GM11168 (cell line): ENCODE results near the gene RUSC1.
"Not testable (repeated sequence)": the region's sequence is repeated elsewhere in the genome, so short reads cannot be mapped to it uniquely, and the experiment has no call there.

Experiments
- in situ Hi-C: fragments of 300-500 bp; cut with MboI; formaldehyde crosslinking; loops from one replicate; pipeline ENCODE4 v1.12.0; 2022; ENCODE audit warnings: low sequenced_read_pairs; ENCODE audit not compliant: unreplicated experiment

RUSC1 gene

DNA sequence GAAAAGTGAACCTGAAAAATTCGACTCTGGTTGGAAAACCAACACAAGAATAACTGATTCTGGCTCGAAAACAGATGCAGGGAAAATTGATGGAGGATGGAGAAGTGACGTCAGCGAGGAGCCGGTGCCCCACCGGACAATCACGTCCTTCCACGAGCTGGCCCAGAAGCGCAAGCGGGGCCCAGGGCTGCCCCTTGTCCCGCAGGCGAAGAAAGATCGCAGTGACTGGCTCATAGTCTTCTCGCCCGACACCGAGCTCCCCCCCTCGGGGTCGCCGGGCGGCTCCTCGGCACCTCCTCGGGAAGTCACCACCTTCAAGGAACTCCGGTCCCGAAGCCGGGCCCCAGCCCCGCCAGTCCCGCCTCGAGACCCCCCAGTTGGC, 1.9 kb downstream of the RUSC1 start:
- in situ Hi-C loops, result no loop called here

DNA sequence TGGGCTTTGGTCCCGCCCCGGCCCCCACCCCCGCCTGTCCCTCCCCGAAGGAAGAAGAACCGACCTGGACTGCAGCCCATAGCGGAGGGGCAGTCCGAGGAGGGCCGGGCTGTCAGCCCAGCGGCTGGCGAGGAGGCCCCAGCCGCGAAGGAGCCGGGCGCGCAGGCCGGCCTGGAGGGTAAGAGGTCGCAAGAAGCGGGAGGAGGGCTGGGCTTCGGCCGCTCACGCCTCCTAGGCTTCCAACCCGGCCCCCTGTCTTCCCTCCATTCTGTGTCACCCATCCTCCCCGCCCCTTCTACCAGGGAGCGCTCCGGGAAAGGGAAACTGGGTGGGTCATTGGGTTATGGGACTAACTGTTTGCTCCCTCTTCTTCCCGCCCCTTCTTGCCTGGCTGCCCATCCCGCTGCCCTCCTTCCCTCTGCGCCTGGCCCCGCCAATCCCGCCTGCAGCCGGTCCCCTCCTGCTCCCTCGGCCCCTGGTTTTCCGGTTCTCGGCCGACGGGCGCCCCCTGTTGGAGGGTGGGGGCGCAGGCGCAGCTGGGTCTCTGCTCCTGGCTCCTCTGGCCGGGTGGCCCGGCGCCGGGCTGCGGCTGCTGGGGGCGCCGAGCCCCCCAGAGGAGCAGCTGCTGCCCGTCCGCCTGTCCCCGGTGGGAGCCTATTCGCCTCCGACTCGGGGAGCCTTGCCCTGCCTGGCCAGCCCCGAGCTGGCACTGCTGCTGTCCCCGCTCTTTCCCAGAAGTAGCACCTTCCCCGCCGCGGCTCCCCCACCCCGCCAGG, 2.4 kb downstream of the RUSC1 start:
- in situ Hi-C loops, result no loop called here

DNA sequence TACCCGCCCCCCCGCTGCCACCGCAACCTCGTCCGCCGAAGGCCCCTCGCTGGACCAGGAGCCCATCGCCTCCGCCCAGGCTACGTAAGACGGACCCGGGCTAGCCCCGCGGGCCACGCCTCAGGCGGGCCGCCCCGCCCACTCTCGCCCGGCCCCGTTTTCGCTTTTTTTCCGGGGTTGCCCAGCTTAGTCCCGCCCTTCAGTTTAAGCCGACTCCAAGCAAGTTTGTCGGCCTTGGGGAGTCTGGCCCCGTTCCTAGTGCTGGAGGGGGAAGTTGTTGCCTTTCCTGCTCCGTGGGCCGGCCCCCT, 3.0 kb downstream of the RUSC1 start:
- in situ Hi-C loops, result no loop called here

DNA sequence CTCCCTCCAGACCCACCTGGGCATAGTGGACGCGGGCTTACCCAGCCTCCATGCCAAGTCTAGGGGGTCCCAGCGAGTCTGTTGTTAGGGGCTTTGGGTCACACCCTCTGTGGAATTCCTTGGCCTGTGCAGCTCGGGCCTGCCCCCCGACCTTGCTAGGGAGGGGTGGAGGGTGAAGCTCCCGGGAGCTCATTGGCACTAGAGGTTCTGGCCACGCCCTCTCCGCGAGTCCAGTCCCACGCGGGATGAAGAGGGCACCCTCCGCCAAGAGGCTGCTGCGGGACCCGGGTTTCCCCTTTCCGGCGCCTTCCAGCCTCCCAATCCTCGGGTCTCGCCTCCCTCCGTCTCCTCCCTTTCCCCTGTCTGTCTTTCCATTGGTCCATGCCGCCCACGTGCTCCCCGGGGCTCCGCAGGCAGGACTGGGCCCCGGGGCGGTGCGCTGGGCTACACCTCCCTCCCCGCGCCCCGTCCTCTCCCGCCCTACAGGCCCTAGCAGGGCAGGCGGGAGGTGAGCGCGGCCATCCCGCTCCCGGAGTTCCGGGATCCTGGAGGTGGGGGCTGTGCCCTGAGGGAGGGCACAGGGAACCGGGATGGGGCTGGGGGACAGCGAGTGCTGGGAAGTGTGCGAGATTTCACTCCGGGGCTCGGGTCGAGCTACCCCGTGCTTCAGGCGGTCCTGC, 3.5 kb downstream of the RUSC1 start:
- in situ Hi-C loops, result no loop called here

DNA sequence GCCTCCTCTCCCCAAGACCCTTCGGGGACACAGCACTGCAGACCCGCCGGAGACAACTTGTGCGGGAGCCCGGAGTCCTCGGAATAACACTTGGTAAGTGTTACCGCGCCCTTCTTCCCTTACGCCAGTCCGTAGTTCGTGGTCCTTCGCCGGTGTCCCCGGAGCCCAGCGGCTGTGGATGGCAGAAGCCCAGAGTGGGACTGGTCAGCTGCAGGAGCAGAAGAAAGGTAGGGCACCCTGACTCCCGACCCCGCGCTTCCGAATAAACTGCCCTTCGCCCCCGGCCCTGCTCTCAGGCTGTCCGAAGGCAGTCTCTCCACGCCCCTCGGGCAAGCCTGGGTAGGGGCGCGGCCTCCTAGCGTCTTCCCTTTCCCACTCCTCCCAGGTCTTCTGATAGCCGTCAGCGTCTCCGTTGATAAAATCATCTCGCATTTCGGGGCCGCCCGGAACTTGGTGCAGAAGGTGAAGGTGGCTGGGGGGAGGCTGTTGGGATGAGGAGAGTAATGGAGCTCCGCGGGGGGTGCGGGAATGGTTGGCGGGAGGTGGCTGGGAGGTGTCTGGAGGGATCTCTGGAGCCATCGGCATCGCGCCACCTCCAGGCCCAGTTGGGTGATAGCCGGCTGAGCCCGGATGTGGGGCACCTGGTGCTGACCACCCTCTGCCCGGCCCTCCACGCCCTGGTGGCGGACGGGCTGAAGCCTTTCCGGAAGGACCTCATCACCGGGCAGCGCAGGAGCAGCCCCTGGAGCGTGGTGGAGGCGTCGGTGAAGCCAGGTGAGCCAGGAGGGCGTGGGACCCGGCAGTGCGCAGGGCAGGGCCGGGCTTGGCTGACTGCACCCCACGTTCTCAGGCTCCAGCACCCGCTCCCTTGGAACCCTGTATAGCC, 4.3 kb downstream of the RUSC1 start:
- in situ Hi-C loops, result no loop called here

DNA sequence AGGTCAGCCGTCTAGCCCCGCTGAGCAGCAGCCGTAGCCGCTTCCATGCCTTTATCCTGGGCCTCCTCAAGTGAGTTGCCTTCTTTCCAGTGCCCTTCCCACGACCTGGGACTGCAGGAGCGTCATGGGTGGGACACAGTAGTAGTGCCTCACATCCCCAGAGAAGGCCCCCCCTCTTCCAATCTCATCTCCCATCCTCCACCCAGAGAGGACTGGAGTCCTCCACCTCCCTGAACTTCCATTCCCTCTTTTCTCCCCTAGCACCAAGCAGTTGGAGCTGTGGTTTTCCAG, 4.9 kb downstream of the RUSC1 start:
- in situ Hi-C loops, result no loop called here

DNA sequence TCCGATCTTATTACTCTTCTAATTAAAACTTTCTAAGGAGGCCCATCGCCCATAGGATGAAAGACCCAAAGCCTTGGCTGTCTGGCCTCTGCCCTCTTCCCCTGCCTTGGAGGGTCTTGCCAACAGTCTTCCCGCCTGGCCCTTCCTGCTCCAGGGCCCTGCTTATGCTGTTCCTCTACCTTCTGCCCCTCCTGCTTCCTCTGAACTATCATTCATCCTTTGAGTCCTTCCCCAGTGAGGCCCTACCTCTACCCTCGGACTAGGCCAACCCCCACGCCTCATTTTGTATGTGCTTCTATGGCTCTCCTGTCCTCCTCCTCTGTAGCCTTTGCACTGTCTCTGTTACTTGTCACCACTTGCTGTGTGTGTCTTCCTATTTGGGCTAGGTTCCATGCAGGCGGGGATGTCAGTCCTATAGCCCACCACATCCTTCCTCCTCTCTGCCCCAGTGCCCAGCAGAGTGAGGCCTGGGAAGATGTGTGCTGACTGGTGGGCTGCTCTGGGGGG, 5.4 kb downstream of the RUSC1 start:
- in situ Hi-C loops, result no loop called here

DNA sequence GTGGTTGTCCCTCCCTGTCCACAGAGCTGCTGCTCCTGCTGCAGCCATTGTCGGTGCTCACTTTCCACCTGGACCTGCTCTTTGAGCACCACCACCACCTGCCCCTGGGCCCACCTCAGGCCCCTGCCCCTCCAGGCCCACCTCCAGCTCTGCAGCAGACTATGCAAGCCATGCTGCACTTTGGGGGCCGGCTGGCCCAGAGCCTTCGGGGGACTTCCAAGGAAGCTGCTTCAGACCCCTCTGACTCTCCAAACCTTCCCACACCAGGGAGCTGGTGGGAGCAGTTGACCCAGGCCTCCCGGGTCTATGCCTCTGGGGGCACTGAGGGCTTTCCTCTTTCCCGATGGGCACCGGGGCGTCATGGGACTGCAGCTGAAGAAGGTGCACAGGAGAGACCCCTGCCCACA, 5.9 kb downstream of the RUSC1 start:
- in situ Hi-C loops, result no loop called here

DNA sequence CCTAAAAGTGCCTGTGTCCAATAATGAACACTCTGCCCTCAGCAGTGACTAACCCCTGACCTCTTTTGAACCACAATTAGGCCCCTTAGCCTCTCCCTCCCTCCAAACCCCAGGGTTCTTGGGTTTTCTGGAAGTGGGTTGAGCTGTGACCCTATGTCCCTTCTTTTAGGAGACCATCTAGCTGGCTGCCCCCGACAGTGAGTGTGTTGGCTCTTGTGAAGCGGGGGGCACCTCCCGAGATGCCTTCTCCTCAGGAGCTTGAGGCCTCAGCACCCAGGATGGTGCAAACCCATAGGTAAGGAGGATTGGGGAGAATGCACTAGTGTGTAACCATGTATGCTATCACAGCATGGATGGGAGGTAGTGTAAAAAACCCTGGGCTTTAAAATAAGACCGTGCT, 7.3 kb downstream of the RUSC1 start:
- in situ Hi-C loops, result no loop called here

DNA sequence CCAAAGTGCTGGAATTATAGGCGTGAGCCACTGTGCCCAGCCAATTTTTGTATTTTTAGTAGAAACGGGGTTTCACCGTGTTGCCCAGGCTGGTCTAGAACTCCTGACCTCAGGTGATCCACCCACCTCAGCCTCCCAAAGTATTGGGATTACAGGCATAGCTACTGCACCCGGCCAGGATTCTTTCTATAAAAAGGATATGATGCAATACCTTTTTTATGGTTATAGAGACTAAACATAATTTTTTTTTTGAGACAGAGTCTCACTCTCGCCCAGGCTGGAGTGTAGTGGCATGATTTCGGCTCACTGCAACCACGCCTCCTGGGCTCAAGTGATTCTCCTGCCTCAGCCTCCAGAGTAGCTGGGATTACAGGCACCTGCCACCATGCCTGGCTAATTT, 8.2 kb downstream of the RUSC1 start:
- in situ Hi-C loops, result not testable (repeated sequence)

DNA sequence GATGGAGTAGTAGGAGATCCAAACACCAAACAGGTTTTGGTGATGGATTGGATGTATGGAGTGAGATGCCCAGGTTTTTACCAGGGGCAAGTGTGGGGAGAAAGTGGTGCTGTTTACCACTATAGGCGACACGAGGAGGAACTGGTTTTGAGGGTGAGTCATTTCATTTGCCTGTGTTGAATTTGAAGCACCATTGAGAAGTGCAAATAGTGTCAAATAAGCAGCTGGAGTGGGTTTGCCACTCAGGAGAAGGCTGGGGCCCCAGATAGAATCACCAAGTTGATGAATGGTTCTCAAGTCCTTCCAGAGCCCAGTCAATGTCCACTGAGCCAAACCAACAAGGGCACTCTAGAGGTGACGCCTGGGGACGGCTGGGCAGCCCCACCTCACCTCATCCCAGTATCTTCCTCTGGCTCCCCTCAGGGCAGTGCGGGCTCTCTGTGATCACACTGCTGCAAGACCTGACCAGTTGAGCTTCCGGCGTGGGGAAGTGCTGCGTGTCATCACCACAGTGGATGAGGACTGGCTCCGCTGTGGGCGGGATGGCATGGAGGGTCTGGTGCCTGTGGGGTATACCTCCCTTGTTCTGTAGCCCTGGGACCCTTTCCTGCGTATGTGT, 9.4 kb downstream of the RUSC1 start:
- in situ Hi-C loops, result no loop called here

DNA sequence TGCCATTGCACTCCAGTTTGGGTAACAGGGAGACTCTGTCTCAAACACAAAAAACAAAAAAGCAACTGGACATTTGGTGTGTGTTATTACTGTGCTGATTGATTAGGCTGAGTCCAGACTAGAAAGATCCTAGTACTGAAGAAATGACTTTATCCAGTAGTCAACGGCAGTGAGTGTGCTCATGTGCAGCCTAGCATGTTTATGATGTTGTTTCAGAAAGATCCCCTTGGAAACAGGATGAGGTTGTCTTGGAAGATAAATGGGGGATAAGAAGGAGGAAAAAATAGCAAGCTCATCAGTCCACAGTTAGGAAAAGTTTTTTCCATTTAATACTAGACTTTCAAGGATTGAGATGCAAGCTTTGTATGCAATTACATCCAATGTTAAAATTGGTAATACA, 14.3 kb downstream of the RUSC1 start:
- in situ Hi-C loops, result no loop called here

DNA sequence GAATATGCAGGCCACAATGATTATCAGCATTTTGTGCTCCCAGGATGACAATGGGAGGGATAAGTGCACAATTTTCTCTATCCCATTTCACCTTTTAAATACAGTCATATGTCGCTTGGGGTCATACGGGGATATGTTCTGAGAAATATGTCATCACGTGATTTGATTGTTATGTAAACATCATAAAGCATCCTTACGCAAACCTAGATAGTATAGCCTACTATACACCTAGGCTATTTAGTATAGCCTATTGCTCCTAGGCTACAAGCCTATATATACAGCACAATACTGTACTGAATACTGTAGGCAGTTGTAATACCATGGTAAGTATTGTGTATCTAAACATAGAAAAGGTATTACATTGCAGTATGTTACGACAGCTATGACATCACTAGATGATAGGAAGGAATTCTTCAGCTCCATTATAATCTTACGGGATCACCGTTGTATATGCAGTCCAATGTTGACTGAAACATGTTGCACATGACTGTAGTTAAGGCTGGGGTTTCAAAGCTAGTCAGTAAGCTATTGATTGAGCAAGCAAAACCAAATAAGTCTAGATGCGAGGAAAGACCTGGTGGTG, 18.9 kb downstream of the RUSC1 start:
- in situ Hi-C loops, result loop anchor here (10.0 kb wide), 1 partner anchor 245 kb away; no protein-coding TSS in a partner anchor

DNA sequence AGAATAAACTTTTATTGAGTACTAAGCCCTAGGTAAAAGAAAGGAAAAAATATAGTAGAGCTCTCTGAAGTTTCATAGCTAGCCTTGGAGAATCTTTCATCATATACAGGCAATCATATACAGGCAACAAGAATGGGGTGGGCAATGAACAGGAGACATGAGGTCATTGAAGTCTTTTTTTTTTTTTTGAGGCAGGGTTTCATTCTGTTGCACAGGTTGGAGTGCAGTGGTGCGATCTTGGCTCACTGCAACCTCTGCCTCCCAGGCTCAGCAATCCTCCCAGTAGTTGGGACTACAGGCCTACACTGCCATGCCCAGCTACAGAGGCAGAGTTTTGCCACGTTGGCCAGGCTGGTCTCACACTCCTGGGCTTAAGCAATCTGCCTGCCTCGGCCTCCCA, 22.1 kb downstream of the RUSC1 start:
- in situ Hi-C loops, result loop anchor here (10.0 kb wide), 1 partner anchor 242 kb away; no protein-coding TSS in a partner anchor

DNA sequence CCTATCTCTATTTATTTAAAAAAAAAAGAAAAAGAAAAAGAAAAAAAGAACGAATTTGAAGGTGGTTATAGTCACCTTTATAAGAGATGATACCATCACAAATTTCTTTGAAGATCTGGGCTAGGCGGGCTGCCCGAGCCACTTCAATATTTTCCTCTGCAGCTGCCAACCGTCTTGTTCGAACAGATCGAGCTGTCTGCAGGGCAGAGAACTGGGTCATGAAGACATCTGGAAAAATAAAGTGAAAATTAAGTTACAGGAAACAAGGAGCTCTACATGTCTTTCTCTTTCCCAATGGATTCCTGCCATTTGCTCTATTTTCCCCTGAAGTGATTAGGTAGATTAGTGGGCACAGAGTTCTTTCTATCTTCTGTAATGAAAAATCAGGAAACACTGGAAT, 31.9 kb downstream of the RUSC1 start:
- in situ Hi-C loops, result no loop called here

DNA sequence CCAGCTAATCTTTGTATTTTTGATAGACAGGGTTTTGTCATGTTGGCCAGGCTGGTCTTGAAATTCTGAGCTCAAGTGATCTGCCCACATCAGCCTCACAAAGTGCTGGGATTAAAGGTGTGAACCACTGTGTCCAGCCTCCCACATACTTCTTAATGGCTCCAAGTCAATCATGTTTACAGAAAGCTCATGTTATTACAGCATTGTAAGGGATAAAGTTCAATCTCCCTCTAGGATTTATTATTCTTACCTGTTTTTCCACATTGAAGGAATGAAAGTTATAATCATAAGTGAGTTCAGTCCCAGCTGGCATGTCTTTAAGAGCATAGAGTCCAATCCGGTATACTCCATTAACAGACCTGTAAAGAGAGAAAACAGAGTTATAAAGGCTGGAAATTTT, 39.4 kb downstream of the RUSC1 start:
- in situ Hi-C loops, result no loop called here

DNA sequence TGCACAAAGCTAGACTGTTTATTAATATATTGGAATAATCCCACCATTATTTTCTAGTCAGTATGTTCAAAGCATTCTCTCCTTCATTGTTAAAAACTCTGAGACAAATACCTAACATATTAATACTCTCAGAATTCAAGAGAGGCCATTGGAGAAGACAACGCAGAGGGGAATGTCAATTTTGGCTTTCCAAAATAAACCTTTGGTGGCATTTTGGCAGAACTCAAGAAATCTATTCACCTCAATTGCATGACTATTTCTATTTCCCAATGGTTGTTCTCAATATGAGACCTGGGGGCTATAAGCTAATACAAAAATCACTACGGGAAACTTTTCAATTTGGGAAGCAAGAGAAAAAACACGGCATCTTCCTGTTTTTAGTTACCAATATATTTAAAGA, 58.5 kb downstream of the RUSC1 start:
- in situ Hi-C loops, result no loop called here

DNA sequence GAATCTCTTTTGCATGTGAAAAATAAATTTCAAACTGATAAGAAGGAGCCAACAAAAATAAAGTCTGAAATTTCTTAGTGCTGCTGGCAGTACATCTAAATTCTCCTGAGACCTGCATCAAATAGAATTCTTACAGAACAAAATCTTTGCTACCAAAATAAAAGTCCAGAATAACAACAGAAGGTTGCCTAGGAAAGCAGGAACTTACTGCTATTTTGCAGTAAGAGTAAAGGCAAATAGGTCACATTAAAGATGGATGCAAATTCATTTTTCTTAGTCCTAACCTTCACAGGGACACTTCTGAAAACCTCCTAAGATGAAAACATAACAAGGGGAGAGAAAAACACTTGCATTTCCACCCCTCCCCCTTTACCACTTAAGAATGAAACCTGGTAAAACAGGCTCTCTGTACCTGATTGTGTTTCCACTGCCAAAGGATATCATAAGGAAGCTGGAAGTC, 59.0 kb downstream of the RUSC1 start:
- in situ Hi-C loops, result no loop called here
